Stimulated activated CD4-positive, alpha-beta T cell treated with anti-CD3 and anti-CD28 coated beads, Interleukin-15, amount 100 ng/mL, for 24 hours (primary cell): ENCODE results near the gene P4HB.
"Not testable (repeated sequence)": the region's sequence is repeated elsewhere in the genome, so short reads cannot be mapped to it uniquely, and the experiment has no call there.

ENCODE experiments used
- DNase-seq: peaks from one replicate; pipeline ENCODE4 v3.0.0-alpha.2; 2020

Gene P4HB

DNA sequence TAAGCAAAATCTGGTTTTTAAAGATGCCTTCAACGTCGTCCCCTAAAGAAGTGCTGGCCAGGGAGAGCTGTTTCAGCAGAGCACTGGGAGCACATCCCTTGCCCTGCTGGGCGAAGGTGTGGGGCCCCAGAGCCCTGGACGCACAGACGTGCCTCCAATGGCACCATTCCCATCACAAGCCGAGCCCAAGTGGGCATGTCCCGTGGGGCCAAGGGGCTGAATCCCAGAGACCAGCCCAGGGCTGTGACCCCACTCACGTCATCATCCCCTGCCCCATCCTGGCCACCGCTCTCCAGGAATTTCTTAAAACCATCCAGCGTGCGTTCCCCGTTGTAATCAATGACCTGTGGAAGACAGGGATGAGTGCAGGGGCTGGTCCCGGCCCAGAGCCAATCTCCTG is 15.4 kb downstream of the P4HB start:
- DNase-seq = no peak

DNA sequence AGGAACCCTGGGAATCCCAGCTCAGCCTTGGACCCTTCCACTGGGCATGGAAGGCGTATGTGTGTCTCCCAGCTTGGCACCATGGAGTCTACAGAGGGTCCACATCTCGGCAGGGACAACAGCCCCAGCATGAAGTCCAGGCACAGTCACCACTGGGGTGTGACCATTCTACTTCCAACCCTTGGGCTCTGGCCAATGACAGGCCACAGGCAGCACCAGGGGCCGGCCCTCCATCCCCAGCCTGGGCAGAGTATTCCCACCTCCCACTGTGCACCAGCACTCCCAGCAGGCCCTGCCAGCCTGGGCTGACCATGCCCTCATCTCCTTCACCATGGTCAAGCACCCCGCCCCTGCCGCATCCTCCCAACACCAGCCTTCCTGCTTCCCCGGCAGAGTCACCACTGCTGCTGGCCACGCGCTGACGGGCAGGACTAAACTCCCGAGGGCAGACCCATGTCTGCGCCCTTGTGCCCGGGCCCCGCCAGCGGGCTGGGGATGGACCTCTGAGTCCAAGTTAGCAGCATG is 15.9 kb downstream of the P4HB start:
- DNase-seq = no peak

DNA sequence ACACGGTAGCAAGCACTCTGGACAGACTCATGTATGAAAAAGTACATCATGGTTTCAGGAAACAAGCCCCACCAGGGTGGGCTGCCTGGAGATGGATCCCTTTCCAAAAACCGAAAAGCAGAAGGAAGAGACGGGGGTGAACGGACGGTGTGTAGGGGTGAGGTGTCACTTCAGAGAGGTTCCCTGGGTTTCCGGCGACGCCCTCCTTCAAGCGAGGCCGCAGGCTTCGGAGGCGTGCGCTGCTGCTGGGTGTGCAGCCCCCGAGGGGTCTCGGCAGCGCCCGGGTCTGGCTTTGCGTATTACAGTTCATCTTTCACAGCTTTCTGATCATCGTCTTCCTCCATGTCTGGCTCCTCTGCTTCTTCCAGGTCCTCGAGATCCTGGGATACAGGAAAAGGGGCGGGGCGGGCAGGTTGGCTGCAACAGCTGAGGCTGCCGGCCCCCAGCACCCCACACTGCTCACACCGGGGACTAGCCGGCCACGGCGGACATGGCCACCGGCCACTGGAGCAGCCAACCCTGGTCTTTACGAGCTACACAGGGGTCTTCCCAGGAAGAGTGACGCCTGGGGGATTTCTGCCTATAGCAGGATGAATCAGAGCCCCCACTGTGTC is 16.5 kb downstream of the P4HB start:
- no peak for DNase-seq

DNA sequence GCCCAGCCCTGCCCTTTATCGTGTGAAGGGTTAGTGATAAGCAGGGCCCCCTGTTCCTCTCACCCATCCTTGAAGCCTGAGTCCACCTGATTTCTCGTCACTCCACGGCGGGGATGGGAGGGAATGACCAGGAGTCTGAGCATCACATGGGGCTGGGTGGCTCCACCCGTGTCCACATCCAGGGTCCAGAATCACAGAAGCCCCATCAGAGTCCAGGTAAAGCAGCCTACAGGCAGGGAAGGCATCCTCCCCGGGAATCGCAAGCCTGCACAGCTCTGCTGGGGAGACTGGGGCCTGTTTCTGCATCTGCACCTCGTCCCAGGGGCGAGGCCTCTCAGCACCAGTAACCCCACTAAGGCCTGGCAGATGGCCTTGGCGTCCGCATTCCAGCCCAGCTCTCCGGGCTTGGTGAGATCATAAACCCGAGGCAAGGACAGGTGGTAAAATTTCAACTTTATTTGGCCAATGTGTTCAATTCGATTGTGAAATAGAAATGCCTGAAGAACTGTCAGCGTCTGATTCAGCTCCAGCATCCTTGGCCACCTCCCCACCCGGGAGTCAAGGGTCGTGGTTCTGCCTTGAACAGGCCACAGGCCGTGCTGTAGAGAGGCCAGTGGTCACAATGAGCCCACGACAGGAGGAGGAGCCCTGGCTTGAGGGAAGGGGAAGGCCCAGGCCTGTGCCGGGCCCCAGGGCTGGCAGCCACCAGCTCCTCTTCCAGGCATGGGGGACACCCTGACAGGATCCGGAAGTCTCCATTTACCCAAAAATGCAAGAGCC is 17.4 kb downstream of the P4HB start:
- no peak for DNase-seq

DNA sequence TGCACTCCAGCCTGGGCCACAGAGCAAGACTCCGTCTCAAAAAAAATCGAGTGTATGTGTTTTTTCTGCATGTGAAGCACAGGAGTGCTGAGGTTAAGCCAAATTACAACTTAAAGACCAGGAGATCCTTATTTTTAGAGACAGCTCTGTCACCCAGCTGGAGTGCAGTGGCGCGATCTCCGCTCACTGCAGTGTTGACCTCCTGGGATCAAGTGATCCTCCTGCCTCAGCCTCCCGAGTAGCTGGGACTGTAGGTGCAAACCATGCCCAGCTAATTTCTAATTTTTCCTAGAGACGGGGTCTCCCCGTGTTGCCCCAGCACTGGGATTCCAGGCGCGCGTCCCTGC is 18.0 kb downstream of the P4HB start:
- no peak for DNase-seq

DNA sequence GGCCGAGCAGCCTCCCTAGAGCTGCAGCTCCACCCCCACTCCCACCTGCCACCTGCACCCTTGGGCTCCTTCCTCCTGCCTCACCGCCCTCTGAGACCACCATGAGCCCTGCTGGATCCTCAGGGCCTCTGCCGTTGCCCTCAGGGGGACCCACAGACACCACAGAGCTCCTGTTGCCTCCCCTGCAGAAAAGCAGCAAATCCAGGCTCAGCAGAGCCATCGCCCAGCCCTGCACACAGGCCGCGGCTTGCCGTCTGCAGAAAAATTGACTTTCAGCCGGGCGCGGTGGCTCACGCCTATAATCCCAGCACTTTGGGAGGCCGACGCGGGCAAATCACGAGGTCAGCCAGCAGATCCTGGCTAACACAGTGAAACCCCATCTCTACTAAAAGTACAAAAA is 18.5 kb downstream of the P4HB start:
- DNase-seq = no peak

DNA sequence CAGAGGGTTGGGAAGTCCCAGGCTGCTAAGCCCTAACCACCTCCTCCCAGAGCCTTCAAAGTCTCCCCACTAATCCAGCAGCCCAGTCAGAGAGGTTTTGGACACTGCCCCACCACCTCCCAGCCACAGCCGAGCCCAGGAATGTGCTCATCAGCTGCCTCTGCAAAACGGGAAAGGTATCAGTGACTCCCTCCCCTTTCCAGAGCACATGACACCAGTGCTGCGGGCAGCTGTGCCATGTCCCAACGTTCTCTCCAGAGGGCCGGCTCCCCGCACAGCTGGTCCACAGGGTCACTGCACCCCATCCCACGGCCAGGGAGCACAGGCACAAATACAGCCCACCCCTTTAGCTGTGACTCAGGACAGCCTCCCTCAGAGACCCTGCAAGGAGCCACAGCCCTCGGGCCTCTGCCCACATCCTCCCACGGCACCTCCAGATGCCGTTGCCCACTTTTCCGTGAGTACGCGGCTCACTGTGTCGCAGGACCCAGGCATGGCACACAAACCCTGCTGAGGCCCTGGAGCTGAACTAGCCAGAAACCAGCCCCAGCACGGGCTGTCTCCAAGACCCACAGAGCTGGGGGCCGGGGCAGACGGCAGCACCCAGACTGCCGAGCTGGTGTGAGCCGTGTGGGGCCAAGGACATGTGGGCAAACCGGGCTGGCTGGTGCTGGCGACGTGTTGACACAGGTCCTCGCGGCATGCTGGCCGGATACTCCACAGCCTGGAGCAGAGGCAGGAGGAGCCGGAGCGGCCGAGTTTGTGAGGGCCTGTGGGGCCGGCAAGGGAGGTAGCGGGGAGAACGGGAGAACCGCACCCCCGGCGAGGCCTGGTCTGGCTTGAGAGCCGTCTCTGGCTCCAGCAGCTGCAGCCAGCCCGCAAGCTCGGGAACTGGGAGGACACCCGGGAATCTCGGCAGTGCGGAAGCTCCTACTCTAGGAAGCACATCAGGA is 19.2 kb downstream of the P4HB start:
- DNase-seq = no peak

DNA sequence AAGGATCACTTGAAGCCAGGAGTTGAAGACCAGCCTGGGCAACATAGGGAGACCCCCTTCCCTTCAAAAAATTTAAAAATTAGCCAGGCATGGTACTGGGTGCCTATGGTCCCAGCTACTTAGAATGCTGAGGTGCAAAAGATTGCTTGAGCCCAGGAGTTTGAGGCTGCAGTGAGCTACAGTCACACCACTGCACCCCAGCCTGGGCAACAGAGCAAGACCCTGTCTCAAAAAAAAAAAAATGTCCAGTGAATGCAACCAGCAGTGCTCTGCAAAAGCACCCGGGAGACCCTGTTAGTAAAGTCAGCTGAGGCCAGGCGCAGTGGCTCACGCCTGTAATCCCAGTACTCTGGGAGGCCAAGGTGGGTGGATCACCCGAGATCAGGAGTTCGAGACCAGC is 20.3 kb downstream of the P4HB start:
- not testable (repeated sequence) for DNase-seq

DNA sequence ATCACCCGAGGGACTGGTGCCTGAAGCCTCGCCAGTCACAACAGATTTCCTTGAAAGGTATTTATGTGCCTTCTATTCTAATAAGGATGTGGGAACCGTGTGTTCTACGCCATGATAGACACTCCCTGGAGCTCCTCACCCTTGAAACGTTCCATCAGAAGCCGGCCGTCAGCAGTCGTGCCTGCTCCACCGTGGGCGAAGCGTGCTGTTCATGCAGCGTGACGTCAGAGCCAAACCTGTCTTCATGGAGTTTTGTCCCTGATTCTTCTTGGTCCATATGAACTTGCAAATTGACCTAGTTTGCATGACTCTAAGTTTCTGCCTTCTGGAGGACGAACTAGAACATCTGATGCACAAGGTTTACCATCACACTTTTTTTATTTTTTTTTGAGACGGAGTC is 21.0 kb downstream of the P4HB start:
- DNase-seq = no peak

DNA sequence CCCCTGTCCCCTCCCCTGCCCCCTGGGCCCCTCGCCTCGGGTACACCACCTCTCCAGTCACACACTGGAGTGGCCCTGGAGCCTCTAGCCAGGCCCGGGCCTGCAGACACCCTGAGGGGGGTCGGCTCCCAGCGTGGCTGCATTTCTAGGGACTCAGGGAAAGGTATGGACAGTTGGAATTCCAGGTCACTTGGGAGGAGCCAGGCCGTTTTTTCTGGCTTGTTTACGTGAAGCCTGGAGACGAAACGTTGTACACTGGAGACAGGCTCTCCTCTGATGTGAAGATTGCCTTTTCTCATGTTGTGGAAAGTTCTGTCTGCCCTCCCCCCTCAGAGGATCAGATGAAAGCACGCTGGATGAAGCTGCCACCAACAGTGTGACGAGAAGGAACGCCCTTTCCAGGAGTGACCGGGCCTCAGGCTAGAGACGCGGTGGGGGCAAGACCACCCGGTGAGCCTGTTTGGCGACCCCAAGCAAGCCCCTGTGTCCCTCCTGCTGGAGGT is 21.5 kb downstream of the P4HB start:
- DNase-seq = no peak

DNA sequence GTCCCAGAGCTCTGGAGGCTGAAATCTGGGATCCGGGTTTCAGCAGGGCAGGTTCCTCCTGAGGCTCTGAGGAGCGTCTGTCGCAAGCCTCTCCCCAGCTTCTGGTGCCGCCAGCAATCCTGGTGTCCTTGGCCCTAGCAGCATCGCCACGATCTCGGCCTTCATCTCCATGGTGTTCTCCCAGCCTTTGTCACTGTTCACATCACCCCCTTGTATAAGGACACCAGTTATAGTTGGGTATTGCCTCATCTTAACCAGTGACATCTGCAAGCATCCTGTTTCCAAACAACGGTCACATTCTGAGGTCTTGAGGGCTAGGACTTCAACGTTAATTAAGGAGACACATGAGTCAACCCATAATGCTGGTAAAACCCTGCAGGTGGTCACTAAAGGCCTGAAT is 22.7 kb downstream of the P4HB start:
- no peak for DNase-seq

DNA sequence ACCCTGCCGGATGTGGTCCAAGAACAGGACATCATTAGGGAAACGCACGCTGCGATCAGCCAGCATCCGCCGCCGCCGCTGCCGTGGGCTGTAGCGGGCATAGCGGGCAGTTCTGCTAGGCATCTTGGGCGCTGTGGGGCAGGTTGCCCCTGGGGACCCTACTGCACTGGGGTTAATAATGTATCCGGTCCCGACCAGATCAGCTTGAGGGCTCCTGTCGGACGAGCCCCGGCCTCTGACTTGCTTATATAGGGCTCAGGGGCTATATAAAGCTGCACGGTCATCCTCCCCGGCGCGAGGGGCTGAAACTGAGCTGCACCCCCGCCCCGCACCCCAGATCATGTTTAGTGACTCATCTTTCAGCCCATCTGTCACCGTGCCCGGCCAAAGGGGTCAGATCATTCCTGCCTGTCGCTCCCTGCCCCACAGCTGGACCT is 25.5 kb downstream of the P4HB start, which contains the start of gene PPP1R27:
TSS of gene PPP1R27 (minus strand) at position 220 of the 437 bp plus-strand sequence. CDS start at position 123, 97 bp downstream.
- no peak for DNase-seq

DNA sequence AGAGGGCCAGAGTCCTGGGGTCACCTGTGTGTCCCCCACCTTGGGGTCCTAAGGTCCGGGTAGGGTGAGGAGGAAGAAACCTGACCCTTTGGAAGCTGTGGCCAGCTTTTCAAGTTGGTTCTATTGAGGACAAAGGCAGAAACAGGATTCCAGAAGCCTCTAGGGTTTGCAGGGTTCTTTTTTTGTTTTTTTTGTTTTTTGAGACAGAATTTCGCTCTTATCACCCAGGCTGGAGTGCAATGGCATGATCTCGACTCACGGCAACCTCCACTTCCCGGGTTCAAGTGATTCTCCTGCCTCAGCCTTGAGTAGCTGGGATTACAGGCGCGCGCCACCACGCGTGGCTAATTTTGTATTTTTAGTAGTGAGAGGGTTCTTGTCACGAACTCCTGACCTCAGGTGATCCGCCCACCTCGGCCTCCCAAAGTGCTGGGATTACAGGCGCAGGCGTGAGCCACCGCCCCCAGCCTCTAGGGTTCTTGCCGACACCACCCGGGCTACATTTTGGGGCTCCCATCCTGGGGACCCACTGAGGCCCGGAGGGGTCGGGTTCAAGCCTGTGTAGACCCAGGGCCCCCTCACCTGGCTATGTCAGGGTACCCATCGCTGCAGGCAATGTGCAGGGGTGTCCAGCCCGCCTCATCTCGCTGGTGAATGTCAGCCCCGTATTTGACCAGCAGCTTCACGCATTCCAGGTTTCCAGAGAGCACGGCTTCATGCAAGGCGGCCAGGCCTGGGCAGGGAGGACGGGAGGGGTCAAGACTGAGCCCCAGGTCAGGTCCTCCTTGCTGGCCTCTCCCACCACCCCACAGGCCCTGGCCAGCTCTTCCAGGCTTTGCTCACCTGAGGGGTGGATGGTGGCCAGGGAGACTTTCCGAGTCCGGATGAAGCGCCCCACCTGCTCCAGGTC is 26.2 kb downstream of the P4HB start:
- no peak for DNase-seq

DNA sequence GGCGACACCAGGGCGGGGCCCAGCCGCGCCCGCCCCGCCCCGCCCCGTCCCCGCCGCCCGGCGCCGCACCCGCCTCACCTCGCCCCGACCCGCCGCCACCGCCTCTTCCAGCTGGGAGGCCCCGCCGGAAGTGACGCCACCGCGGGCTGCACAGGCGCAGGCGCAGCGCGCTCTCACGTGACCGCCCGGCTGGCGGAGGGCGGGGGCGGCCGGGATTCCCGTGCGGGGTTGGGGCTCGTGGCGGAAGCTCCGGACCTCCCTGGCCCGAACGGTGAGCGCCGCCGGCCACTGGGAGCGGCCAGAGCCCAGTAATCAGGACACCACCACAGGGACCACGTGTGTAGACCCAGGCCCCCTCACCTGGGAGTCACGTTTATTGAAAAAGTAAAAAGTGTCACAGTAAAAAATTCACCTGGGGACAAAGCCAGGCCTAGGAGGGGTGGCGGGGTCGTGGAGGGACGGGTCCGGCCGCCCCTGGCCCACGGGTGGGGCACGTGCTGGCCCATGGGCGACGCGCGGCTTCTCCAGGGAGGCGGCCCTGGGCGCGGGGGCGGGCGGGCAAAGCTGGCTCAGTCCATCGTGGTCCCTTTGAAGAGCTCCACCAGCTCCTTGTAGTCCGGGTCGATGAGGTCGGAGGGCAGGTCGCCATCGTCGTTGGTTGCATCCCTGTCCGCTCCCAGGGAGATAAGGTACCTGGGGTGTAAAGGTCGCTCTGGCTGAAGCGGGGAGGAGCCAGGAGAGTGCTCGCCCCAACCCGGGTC is 27.0 kb downstream of the P4HB start, which contains the start of gene MCRIP1:
TSS of gene MCRIP1 (minus strand) at position 132 of the 761 bp plus-strand sequence. CDS start 8,785 bp downstream, outside the sequence.
- DNase-seq = peak; percentile 98

DNA sequence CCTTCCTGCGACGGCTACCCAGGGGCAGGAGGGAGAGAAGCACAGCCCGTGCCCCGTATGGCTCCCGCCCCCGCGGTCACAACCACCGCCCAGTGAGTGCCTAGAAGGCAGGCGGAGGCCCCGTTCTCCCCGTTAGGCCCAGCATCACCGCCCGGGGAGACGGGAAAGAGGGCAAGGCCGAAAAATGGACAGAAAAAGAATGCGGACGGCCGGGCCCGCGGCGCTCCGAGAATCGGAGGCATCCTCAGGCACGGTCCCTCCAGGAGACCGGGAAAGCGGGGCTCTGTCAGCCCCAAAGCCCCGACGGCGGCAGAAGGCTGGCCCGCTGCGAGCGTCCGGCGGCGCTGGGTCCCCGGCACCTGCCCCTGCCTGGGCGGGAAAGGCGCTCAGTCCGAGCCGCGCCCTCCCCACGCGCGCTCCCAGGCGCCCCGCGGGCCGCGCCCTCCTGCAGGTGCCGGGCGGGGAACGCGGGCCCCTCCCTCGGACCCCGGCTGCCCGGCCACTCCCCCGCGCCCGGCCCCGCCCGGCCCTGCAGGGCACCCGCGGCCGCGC is 27.7 kb downstream of the P4HB start:
- DNase-seq = peak; percentile 67

DNA sequence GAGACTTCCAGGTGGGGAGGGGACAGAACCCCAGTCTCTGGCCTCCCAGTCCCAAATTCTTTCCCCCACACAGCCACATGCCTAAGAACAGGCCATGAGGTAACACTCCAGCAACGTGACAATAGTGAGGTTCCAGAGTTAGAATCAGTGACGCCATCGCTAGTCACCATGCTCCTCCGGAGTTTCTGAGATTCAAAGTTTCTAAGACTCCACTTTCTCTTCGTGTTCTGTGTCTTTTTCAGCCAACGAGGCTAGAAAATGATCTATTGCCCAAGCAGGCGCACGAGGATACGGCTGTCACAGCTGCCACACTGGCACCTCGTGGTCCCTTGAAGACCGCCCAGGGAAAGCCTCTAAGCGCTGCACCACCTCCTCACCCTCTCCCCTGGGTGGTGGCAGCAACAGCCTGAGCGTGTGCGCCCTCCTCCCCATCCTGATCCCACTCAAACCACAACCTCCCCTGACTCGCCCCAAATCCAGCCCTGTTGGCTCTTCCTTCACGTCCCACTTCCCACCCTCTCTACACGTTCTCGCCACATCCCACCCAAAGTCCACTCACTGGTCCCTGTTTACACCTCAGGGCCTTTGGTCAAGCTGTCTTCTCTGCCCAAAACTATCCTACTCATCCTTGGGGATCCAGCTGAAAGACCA is 28.3 kb downstream of the P4HB start:
- DNase-seq = peak; percentile 61

DNA sequence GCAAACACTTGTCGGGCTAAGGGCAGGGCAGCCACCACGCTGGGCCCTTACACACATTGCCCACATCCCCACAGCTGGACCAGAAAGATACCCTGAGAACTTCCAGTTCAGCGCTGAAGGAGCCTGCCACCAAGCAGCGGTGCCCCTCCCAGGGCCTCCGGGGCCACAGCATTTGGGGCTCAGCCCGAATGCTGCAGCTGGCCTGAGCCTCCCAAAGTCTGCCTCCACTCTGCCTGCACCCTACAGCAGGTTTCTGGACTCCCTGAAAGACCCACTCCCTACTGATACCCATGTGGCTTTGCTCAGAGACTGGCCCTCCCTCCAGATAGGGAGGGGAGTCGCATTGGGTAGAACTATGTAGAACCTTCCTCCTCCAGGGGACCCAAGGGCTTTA is 28.8 kb downstream of the P4HB start:
- peak; percentile 23 for DNase-seq

DNA sequence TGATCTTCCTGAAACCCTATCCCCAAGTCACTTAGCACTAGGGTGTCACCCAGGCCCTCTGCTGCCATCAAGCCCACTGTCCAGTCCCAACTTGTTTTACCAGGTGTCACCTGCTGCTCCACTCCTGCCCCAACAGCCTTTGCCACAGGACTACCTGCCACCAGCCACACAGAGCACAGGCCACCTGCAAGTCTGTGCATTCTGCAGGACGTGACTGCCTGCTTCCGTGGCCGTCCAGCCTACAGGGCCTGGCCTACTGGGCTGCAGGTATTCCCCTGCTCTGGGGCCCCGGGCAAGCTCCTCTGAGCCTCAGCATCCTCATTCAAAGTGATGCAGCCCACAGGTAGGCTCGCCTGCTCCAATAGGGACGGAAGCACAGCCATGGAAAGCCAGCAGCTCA is 30.5 kb downstream of the P4HB start:
- no peak for DNase-seq

DNA sequence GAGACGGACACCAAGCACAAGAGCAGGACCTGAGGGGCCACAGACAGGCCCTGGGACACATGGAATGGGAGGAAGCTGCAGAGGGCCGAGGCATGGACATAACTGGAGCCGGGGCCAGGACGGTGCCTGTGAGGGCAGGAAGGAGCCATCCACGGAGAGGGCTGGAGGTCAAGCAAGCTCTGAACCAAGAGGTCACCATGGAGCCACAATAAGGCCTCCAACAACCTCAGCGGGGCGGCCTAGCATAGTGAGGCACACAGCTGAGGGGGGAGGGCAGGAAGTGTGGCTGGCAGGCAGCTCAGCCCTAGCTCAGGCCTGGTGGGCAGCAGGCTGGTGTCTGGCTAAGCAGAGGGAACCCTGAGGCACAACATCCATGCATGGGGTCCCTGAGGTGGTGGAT is 31.7 kb downstream of the P4HB start:
- no peak for DNase-seq

DNA sequence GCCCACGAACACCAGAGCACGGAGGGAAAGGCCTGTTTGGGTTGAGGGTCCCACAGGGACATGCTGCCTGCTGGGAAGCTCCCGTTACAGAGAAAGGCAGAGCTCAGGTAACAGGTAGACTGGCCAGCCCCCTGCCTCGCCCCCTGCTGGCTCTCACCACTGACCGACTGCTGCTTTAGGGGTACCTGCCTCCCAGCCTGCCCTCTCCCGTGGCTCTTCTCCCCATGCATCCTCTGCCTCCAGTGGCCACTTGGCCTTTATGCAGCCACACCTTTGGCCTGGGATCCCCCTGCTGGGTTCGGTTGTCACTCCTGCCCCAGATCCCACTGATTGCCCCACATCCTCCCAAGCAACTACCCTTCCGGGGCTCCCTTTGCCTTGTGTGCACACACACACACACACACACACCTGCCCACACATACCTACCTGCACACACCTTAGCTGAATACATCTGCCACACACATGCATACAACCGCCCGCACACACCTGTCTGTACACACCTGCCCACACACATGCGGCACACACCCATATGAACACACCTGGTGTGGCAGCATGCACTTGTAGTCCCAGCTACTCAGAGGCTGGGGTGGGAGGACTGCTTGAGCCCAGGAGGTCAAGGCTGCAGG is 34.4 kb downstream of the P4HB start:
- DNase-seq = no peak
